Fibroblast of lung (primary cell): Measurements from ENCODE around the gene DNAJC18. TPM values are rescaled to one million over a fixed set of nuclear protein-coding genes. Genes with fewer than 3 reads are reported as not detected.
A peak's percentile ranks its signal among the peaks of the same experiment; 100 is the strongest.

Experiments
- DNase-seq, 2 donors: peaks; one replicate each; pipeline versions ENCODE4 v3.0.0 to v3.0.0-alpha.2; 2010; ENCODE audit warnings: low read depth in 2 of 2
- H2AFZ ChIP-seq: 2 replicates; pipeline ENCODE4 v1.5.1; 2012; ENCODE audit warnings: low read length, control low read depth, inconsistent platforms
- H3K27ac ChIP-seq: 2 replicates; pipeline ENCODE4 v1.5.1; 2011; ENCODE audit warnings: low read length, control low read depth; ENCODE audit not compliant: insufficient read depth
- H3K27me3 ChIP-seq: 2 replicates; pipeline ENCODE4 v1.5.1; 2011; ENCODE audit warnings: mild to moderate bottlenecking, low read length; ENCODE audit not compliant: control insufficient read depth, insufficient read depth
- H3K36me3 ChIP-seq: 2 replicates; pipeline ENCODE4 v1.5.1; 2011; ENCODE audit warnings: low read length; ENCODE audit not compliant: control insufficient read depth, insufficient read depth
- H3K4me1 ChIP-seq: 2 replicates; pipeline ENCODE4 v1.5.1; 2011; ENCODE audit warnings: low read length; ENCODE audit not compliant: control insufficient read depth, insufficient read depth; ENCODE audit errors: extremely low read depth
- H3K4me2 ChIP-seq: 2 replicates; pipeline ENCODE4 v1.5.1; 2011; ENCODE audit warnings: low read length, control low read depth; ENCODE audit not compliant: insufficient read depth; ENCODE audit errors: extremely low read depth
- H3K4me3 ChIP-seq, 4 experiments: fragments of 200-600 bp in 1 of 4; sonication (generic) in 1 of 4; replicated peaks in 1 of 4; 2 replicates each; pipeline ENCODE4 v1.5.1; 2011 to 2016; ENCODE audit warnings: low read length in 4 of 4, low read depth in 3 of 4, mild to moderate bottlenecking in 3 of 4, control low read depth in 2 of 4, inconsistent platforms in 1 of 4, mixed read lengths in 1 of 4; ENCODE audit not compliant: insufficient read depth in 1 of 4; ENCODE audit errors: control extremely low read depth in 1 of 4
- H3K79me2 ChIP-seq: 2 replicates; pipeline ENCODE4 v1.5.1; 2012; ENCODE audit warnings: mild to moderate bottlenecking, low read length, inconsistent platforms; ENCODE audit not compliant: control insufficient read depth, insufficient read depth
- H3K9ac ChIP-seq: 2 replicates; pipeline ENCODE4 v1.5.1; 2011; ENCODE audit warnings: mild to moderate bottlenecking, low read length, control low read depth; ENCODE audit not compliant: insufficient read depth
- H3K9me3 ChIP-seq: 2 replicates; pipeline ENCODE4 v1.5.1; 2012; ENCODE audit warnings: low read depth, low read length; ENCODE audit not compliant: control insufficient read depth, insufficient read depth
- H4K20me1 ChIP-seq: 2 replicates; pipeline ENCODE4 v1.5.1; 2011; ENCODE audit warnings: low read length; ENCODE audit not compliant: control insufficient read depth, insufficient read depth; ENCODE audit errors: extremely low read depth
- CTCF ChIP-seq, 2 donors: IDR thresholded peaks in 1 of 2; conservative IDR thresholded peaks in 1 of 2; 1 replicate in 1 of 2; 2 replicates in 1 of 2; pipeline ENCODE4 v1.5.1; 2011 to 2012; ENCODE audit warnings: low read length in 2 of 2, control low read depth in 1 of 2, inconsistent platforms in 1 of 2, low read depth in 1 of 2, mild to moderate bottlenecking in 1 of 2
- EZH2 ChIP-seq: IDR thresholded peaks from 2 replicates; pipeline ENCODE4 v1.5.1; 2012; ENCODE audit warnings: low read length, control low read depth, mild to moderate bottlenecking; ENCODE audit errors: missing control alignments
- polyA plus RNA-seq, 2 donors: library from polyadenylated mRNA; depleted of rRNA in 1 of 2; stranded (reverse) in 1 of 2; unstranded in 1 of 2; fragments of >200 nt; gene quantifications; 2 replicates each; pipeline ENCODE4 v1.2.1, GENCODE V29; 2011 to 2012; ENCODE audit warnings: missing spikeins in 1 of 2
- total RNA-seq: library from RNA; depleted of rRNA; stranded (reverse); fragments of >200 nt; gene quantifications from 2 replicates; pipeline ENCODE4 v1.2.1, GENCODE V29; 2014

The DNAJC18 gene
- total and polyA plus RNA-seq, 2 donors (not counting 1 experiment from before 2014, with no cell fraction given), result 12.6 to 14.6 TPM

- Histone ChIP-seq H3K27ac (no peak overlapping the region), H3K27me3 (peaks cover 11% of the 10 kb centered on the region), H3K4me1 (peaks cover 8% of the 10 kb centered on the region), H4K20me1 (no peaks in the 10 kb centered on the region), H2AFZ (no peak overlapping the region), H3K4me2 (no peak overlapping the region), H3K79me2 (no peaks in the 10 kb centered on the region), H3K36me3 (no peaks in the 10 kb centered on the region), H3K9me3 (no peaks in the 10 kb centered on the region), H3K9ac (no peak overlapping the region), H3K4me3 (no peak overlapping the region)
- TF ChIP-seq CTCF (conservative IDR thresholded peaks at IDR 0.05 in 1 of 2, IDR thresholded peaks at IDR 0.05 in 1 of 2; ENCODE audit: low read depth in 1 of 2, low read length in 2 of 2), result no peak
- no peak for TF ChIP-seq EZH2
- peak in 1 of 2 donors; percentile 51 for DNase-seq
These were observed 41.4 kb downstream of the DNAJC18 start for GRCh38 chr5:139397921-139398320.

DNA sequence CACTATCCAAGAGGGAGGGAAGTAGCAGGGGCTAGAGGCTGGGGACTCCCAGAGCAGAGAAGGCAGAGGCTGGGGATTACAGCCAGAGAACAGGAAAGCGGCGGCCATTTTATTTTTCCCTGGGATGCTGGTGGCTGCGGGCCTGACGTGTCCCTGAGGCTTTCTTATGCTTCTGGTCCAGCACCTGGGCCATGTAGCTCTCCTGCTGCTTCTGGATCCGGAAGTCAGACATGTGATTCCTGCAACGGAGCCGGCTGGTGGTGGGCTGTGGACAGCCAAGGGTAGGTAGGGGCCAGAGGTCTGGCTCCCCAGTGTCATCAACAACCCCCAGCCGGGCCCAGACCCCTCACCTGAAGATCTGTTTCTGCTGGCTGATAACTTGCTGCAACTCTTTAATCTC is 42.6 kb downstream of the DNAJC18 start:
- no peak overlapping the region for H2AFZ ChIP-seq
- no peaks in the 10 kb centered on the region for H3K36me3 ChIP-seq
- peaks cover 8% of the 10 kb centered on the region for H3K4me1 ChIP-seq
- peaks cover 11% of the 10 kb centered on the region for H3K27me3 ChIP-seq
- no peak overlapping the region for H3K9ac ChIP-seq
- no peak overlapping the region for H3K4me2 ChIP-seq
- no peak overlapping the region for H3K4me3 ChIP-seq
- no peaks in the 10 kb centered on the region for H3K9me3 ChIP-seq
- TF ChIP-seq CTCF (conservative IDR thresholded peaks at IDR 0.05 in 1 of 2, IDR thresholded peaks at IDR 0.05 in 1 of 2; ENCODE audit: low read depth in 1 of 2, low read length in 2 of 2), result no peak
- no peak for TF ChIP-seq EZH2
- H3K79me2 ChIP-seq, result no peaks in the 10 kb centered on the region
- H3K27ac ChIP-seq, result no peak overlapping the region
- no peaks in the 10 kb centered on the region for H4K20me1 ChIP-seq
- no peak for DNase-seq

DNA sequence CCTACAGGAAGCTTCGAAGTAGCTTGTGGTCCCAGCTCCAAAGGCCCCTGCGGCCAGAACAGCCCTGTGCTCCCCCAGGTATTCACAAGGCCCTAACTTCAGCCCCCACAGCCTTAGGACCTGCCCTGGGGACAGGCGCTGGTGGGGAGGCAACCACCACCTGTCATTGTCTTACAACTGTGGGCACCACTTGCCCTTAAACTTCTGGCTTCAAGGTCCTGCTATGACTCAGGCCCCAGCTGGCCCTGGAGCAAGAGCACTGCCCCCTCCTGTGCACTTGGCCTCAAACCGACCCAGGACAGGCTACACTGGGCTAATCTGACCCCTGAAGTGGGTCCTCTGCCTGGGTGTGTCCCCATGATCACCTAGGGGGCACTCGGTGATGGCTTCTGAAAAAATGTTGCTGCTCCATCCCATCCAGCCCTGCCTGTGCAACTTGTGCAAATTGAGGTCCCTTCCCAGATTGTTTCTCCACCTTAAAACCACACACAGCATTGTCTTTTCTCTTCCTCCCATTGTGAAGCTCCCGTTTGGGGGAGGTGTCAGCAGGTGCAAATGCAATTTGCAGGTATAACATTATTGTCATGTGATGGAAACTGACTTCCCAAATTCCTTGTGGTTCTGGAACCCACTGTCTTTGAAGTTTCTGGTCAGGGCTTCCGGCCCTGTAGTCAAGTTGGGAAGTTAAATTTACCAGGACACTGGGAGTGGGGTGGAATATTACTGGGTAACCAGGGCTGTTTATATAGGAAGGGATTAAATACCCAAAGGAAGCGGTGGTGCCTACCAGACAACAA is 43.3 kb downstream of the DNAJC18 start:
- Histone ChIP-seq H3K4me3 (no peak overlapping the region), H3K9ac (no peak overlapping the region), H3K36me3 (no peaks in the 10 kb centered on the region), H3K79me2 (no peaks in the 10 kb centered on the region), H2AFZ (no peak overlapping the region), H3K27me3 (peaks cover 11% of the 10 kb centered on the region), H3K27ac (no peak overlapping the region), H4K20me1 (no peaks in the 10 kb centered on the region), H3K4me2 (no peak overlapping the region), H3K9me3 (no peaks in the 10 kb centered on the region), H3K4me1 (peaks cover 8% of the 10 kb centered on the region)
- no peak for DNase-seq
- no peak for TF ChIP-seq EZH2
- TF ChIP-seq CTCF (conservative IDR thresholded peaks at IDR 0.05 in 1 of 2, IDR thresholded peaks at IDR 0.05 in 1 of 2; ENCODE audit: low read depth in 1 of 2, low read length in 2 of 2), result no peak
